GM23338 (cell line): Measurements from ENCODE around the gene RBPMS2.

Source experiments
- EZH2 ChIP-seq: fragments of 200-600 bp; sonication (generic); IDR thresholded peaks from one replicate; pipeline ENCODE4 v1.8.0; 2017; ENCODE audit warnings: antibody characterized with exemption, mild to moderate bottlenecking, low read depth; ENCODE audit not compliant: unreplicated experiment
- POLR2AphosphoS5 ChIP-seq: IDR thresholded peaks from 2 replicates; pipeline ENCODE4 v1.6.1; 2016; ENCODE audit warnings: antibody characterized with exemption, low read depth
- TF ChIP-seq, protein P1 (sequence below), 2 experiments: fragments of 200-600 bp in 1 of 2; sonication (generic) in 1 of 2; conservative IDR thresholded peaks; 2 replicates each; pipeline versions ENCODE4 v1.5.1 to v1.6.1; 2016 to 2017; ENCODE audit warnings: antibody characterized with exemption in 2 of 2, low read depth in 2 of 2, mild to moderate bottlenecking in 2 of 2, moderate library complexity in 1 of 2
- TF ChIP-seq, protein P2 (sequence below): IDR thresholded peaks from one replicate; pipeline ENCODE4 v1.6.1; 2018; ENCODE audit warnings: antibody characterized with exemption; ENCODE audit not compliant: unreplicated experiment

DNA sequence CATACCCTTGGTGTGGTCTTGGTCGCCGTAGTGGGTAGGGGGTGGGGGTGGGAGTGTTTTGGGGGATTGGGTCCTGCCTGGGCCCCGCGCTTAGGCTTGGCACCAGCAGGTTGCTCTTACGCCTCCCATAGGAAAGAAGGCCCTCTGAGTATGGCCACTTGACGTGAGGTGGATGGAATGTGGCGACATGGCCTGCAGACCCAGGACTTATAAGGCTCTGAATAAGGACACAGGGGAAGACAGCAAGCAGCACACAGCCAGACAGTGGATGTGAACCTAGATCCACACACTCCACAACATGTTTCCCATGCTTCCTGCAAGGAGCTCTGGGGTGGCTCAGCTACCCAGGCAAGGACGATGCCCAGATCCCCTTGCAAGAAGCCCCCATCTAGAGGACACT is 12.4 kb downstream of the RBPMS2 start:
- TF ChIP-seq, protein P1, sequence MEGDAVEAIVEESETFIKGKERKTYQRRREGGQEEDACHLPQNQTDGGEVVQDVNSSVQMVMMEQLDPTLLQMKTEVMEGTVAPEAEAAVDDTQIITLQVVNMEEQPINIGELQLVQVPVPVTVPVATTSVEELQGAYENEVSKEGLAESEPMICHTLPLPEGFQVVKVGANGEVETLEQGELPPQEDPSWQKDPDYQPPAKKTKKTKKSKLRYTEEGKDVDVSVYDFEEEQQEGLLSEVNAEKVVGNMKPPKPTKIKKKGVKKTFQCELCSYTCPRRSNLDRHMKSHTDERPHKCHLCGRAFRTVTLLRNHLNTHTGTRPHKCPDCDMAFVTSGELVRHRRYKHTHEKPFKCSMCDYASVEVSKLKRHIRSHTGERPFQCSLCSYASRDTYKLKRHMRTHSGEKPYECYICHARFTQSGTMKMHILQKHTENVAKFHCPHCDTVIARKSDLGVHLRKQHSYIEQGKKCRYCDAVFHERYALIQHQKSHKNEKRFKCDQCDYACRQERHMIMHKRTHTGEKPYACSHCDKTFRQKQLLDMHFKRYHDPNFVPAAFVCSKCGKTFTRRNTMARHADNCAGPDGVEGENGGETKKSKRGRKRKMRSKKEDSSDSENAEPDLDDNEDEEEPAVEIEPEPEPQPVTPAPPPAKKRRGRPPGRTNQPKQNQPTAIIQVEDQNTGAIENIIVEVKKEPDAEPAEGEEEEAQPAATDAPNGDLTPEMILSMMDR (conservative IDR thresholded peaks at IDR 0.05; ENCODE audit: low read depth in 2 of 2): no peak
- TF ChIP-seq POLR2AphosphoS5: no peak
- TF ChIP-seq, protein P2, sequence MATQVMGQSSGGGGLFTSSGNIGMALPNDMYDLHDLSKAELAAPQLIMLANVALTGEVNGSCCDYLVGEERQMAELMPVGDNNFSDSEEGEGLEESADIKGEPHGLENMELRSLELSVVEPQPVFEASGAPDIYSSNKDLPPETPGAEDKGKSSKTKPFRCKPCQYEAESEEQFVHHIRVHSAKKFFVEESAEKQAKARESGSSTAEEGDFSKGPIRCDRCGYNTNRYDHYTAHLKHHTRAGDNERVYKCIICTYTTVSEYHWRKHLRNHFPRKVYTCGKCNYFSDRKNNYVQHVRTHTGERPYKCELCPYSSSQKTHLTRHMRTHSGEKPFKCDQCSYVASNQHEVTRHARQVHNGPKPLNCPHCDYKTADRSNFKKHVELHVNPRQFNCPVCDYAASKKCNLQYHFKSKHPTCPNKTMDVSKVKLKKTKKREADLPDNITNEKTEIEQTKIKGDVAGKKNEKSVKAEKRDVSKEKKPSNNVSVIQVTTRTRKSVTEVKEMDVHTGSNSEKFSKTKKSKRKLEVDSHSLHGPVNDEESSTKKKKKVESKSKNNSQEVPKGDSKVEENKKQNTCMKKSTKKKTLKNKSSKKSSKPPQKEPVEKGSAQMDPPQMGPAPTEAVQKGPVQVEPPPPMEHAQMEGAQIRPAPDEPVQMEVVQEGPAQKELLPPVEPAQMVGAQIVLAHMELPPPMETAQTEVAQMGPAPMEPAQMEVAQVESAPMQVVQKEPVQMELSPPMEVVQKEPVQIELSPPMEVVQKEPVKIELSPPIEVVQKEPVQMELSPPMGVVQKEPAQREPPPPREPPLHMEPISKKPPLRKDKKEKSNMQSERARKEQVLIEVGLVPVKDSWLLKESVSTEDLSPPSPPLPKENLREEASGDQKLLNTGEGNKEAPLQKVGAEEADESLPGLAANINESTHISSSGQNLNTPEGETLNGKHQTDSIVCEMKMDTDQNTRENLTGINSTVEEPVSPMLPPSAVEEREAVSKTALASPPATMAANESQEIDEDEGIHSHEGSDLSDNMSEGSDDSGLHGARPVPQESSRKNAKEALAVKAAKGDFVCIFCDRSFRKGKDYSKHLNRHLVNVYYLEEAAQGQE: no peak
- no peak for TF ChIP-seq EZH2
